ENCODE data around the gene CLRN2.

GRCh38 chr4:17546678-17547077, 31.7 kb downstream of the CLRN2 start:
- TF ChIP-seq CTCF (IDR thresholded peaks at IDR 0.05; ENCODE audit: insufficient read depth, low read length) (no peak), GABPA (IDR thresholded peaks at IDR 0.05; ENCODE audit: low read depth) (no peak), POLR2AphosphoS5 (IDR thresholded peaks at IDR 0.05; ENCODE audit: low read depth) (no peak)

Measured in HL-60 (cell line).